Astrocyte of the cerebellum (primary cell): ENCODE results near the gene DCLK2.

Source experiments
- DNase-seq: peaks from one replicate; pipeline ENCODE4 v3.0.0-alpha.2; 2011; ENCODE audit warnings: low read depth
- H3K4me3 ChIP-seq: 2 replicates; pipeline ENCODE4 v1.5.1; 2011; ENCODE audit warnings: mild to moderate bottlenecking, low read depth, low read length, moderate library complexity
- CTCF ChIP-seq: IDR thresholded peaks from 2 replicates; pipeline ENCODE4 v1.5.1; 2012; ENCODE audit warnings: low read length, low read depth, moderate library complexity, mild to moderate bottlenecking; ENCODE audit errors: missing control alignments
- in situ Hi-C: cut with HindIII; loops from 2 replicates; pipeline ENCODE4 v1.10.0; 2017; ENCODE audit warnings: low sequenced_read_pairs

DCLK2 gene

GRCh38 chr4:150236626-150237025, 158.4 kb downstream of the DCLK2 start:
- DNase-seq, result no peak
- H3K4me3 ChIP-seq, result no peak overlapping the region
- no peak for TF ChIP-seq CTCF
- in situ Hi-C loops, result no loop called here

- DNase-seq, result peak; percentile 88
- no peak overlapping the region for H3K4me3 ChIP-seq
- in situ Hi-C loops, result no loop called here
- TF ChIP-seq CTCF, result no peak
Measured at GRCh38 chr4:150237110-150237872, 159.0 kb downstream of the DCLK2 start.

- H3K4me3 ChIP-seq, result no peak overlapping the region
- no peak for TF ChIP-seq CTCF
- in situ Hi-C loops, result no loop called here
- no peak for DNase-seq
Measured at GRCh38 chr4:150238591-150238990, 160.3 kb downstream of the DCLK2 start.

- no peak for DNase-seq
- in situ Hi-C loops, result no loop called here
- no peak overlapping the region for H3K4me3 ChIP-seq
- no peak for TF ChIP-seq CTCF
Measured at GRCh38 chr4:150240011-150240410, 161.8 kb downstream of the DCLK2 start.

GRCh38 chr4:150242820-150243458, 164.7 kb downstream of the DCLK2 start:
- no peak overlapping the region for H3K4me3 ChIP-seq
- peak; percentile 87 for TF ChIP-seq CTCF
- no peak for DNase-seq
- in situ Hi-C loops, result no loop called here

GRCh38 chr4:150243932-150244331, 165.7 kb downstream of the DCLK2 start:
- no peak for TF ChIP-seq CTCF
- H3K4me3 ChIP-seq, result no peak overlapping the region
- in situ Hi-C loops, result no loop called here
- no peak for DNase-seq
